Vagina (tissue), 2 donors: ENCODE data around the gene CEP128.

Experiments used
- POLR2A ChIP-seq, 2 donors: fragments of 450-650 bp; IDR thresholded peaks; one replicate each; pipeline ENCODE4 v1.6.1; 2017; ENCODE audit warnings: antibody characterized with exemption in 2 of 2, mild to moderate bottlenecking in 2 of 2, moderate library complexity in 2 of 2
- POLR2AphosphoS5 ChIP-seq, 2 donors: sonication (generic); formaldehyde crosslinking; IDR thresholded peaks; one replicate each; pipeline ENCODE4 v1.9.0; 2017; ENCODE audit warnings: antibody characterized with exemption in 2 of 2, mild to moderate bottlenecking in 2 of 2, low read depth in 1 of 2; ENCODE audit not compliant: insufficient read depth in 1 of 2
- TF ChIP-seq, protein P1 (sequence below), 3 experiments: fragments of 450-650 bp in 2 of 3; fragments of 200-600 bp in 1 of 3; sonication (generic) in 1 of 3; IDR thresholded peaks; one replicate each; pipeline ENCODE4 v1.5.1; 2017 to 2019; ENCODE audit warnings: antibody characterized with exemption in 3 of 3, mild to moderate bottlenecking in 2 of 3, moderate library complexity in 2 of 3

DNA sequence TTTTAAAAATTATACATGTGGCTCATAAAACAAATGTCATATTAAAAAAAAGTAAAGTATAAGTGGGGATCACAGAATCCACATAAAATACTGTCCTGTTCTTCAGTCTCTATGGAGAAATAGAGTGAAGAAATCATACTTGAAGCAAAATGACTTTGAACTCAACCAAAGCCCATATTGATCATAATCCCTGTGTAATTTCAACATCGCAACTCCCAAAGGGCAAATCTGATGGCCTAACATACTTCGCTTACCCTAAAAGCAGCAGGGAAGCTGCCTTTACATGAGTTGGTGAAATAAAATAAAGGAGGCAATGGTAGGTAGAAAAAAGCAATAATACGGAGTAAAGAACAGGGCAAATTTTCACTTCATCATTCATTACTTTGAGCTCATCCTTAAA is 101.8 kb downstream of the CEP128 start:
- TF ChIP-seq, protein P1, sequence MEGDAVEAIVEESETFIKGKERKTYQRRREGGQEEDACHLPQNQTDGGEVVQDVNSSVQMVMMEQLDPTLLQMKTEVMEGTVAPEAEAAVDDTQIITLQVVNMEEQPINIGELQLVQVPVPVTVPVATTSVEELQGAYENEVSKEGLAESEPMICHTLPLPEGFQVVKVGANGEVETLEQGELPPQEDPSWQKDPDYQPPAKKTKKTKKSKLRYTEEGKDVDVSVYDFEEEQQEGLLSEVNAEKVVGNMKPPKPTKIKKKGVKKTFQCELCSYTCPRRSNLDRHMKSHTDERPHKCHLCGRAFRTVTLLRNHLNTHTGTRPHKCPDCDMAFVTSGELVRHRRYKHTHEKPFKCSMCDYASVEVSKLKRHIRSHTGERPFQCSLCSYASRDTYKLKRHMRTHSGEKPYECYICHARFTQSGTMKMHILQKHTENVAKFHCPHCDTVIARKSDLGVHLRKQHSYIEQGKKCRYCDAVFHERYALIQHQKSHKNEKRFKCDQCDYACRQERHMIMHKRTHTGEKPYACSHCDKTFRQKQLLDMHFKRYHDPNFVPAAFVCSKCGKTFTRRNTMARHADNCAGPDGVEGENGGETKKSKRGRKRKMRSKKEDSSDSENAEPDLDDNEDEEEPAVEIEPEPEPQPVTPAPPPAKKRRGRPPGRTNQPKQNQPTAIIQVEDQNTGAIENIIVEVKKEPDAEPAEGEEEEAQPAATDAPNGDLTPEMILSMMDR (IDR thresholded peaks at IDR 0.05): no peak
- TF ChIP-seq POLR2A (IDR thresholded peaks at IDR 0.05) (no peak), POLR2AphosphoS5 (IDR thresholded peaks at IDR 0.05; ENCODE audit: insufficient read depth in 1 of 2, low read depth in 1 of 2) (no peak)
